Liver (tissue), 9 donors: ENCODE results near the gene OXTR. TPM values are rescaled to one million over a fixed set of nuclear protein-coding genes. Genes with fewer than 3 reads are reported as not detected.

Experiments
- DNase-seq: peaks from one replicate; pipeline ENCODE4 v3.0.0-alpha.2; 2017; ENCODE audit warnings: low spot score
- H3K27ac ChIP-seq, 2 donors: one replicate each; pipeline ENCODE4 v1.7.0; 2013; ENCODE audit warnings: inconsistent platforms in 2 of 2, low read length in 2 of 2, control low read depth in 1 of 2, low read depth in 1 of 2, mild to moderate bottlenecking in 1 of 2
- H3K27me3 ChIP-seq, 4 donors: one replicate each; pipeline versions ENCODE4 v1.6.1 to v1.7.0; 2013; ENCODE audit warnings: low read length in 3 of 4, inconsistent platforms in 1 of 4, mild to moderate bottlenecking in 1 of 4, moderate library complexity in 1 of 4; ENCODE audit not compliant: control insufficient read depth in 4 of 4, insufficient read depth in 4 of 4
- H3K36me3 ChIP-seq, 4 donors: one replicate each; pipeline versions ENCODE4 v1.6.1 to v1.7.0; 2013; ENCODE audit warnings: low read length in 3 of 4, mild to moderate bottlenecking in 3 of 4, low read depth in 1 of 4, moderate library complexity in 1 of 4; ENCODE audit not compliant: control insufficient read depth in 4 of 4, insufficient read depth in 3 of 4
- H3K4me1 ChIP-seq, 4 donors: one replicate each; pipeline versions ENCODE4 v1.6.1 to v1.7.0; 2013; ENCODE audit warnings: low read length in 3 of 4, mild to moderate bottlenecking in 3 of 4, moderate library complexity in 1 of 4; ENCODE audit not compliant: control insufficient read depth in 4 of 4, insufficient read depth in 4 of 4
- H3K4me3 ChIP-seq, 3 donors: one replicate each; pipeline versions ENCODE4 v1.6.1 to v1.7.0; 2013; ENCODE audit warnings: low read length in 3 of 3, control low read depth in 1 of 3, low read depth in 1 of 3, mild to moderate bottlenecking in 1 of 3
- H3K9ac ChIP-seq, 2 donors: one replicate each; pipeline ENCODE4 v1.7.0; 2013; ENCODE audit warnings: low read length in 2 of 2, mild to moderate bottlenecking in 2 of 2, moderate library complexity in 2 of 2, control low read depth in 1 of 2, low read depth in 1 of 2
- H3K9me3 ChIP-seq, 4 donors: one replicate each; pipeline versions ENCODE4 v1.6.1 to v1.7.0; 2013; ENCODE audit warnings: low read length in 3 of 4; ENCODE audit not compliant: control insufficient read depth in 4 of 4
- EGR1 ChIP-seq, 2 donors: IDR thresholded peaks; 2 replicates each; pipeline ENCODE4 v1.6.1; 2016 to 2018; ENCODE audit warnings: antibody characterized with exemption in 2 of 2, low read depth in 2 of 2
- FOXA1 ChIP-seq: IDR thresholded peaks from 2 replicates; pipeline ENCODE4 v1.6.1; 2016; ENCODE audit warnings: antibody characterized with exemption
- HNF4A ChIP-seq, 2 donors: conservative IDR thresholded peaks; 2 replicates each; pipeline ENCODE4 v1.6.1; 2016; ENCODE audit warnings: antibody characterized with exemption in 2 of 2, mild to moderate bottlenecking in 2 of 2
- HNF4G ChIP-seq: IDR thresholded peaks from 2 replicates; pipeline ENCODE4 v1.6.1; 2016; ENCODE audit warnings: antibody characterized with exemption
- JUND ChIP-seq, 2 donors: IDR thresholded peaks; 2 replicates each; pipeline ENCODE4 v1.6.1; 2016; ENCODE audit warnings: antibody characterized with exemption in 2 of 2
- RAD21 ChIP-seq, 2 donors: IDR thresholded peaks; 2 replicates each; pipeline ENCODE4 v1.6.1; 2016; ENCODE audit warnings: antibody characterized with exemption in 2 of 2, mild to moderate bottlenecking in 2 of 2
- RXRA ChIP-seq, 2 donors: IDR thresholded peaks; 2 replicates each; pipeline ENCODE4 v1.6.1; 2017 to 2018; ENCODE audit warnings: antibody characterized with exemption in 2 of 2, mild to moderate bottlenecking in 1 of 2
- SP1 ChIP-seq: IDR thresholded peaks from 2 replicates; pipeline ENCODE4 v1.6.1; 2018; ENCODE audit warnings: antibody characterized with exemption, mild to moderate bottlenecking
- TAF1 ChIP-seq: conservative IDR thresholded peaks from 2 replicates; pipeline ENCODE4 v1.6.1; 2016; ENCODE audit warnings: antibody characterized with exemption, mild to moderate bottlenecking
- YY1 ChIP-seq: IDR thresholded peaks from 2 replicates; pipeline ENCODE4 v1.6.1; 2016; ENCODE audit warnings: antibody characterized with exemption, mild to moderate bottlenecking
- polyA plus RNA-seq, 2 donors: library from polyadenylated mRNA; stranded (reverse) in 1 of 2; unstranded in 1 of 2; fragments of 200-250 nt in 1 of 2; fragments of >200 nt in 1 of 2; fragmentation: Nextera tagmentation in 1 of 2; extraction: Ambion mirVana in 1 of 2; gene quantifications; one replicate each; pipeline versions ENCODE4 v1.2.1 to v1.2.3, GENCODE V29; 2013 to 2015
- total RNA-seq, 2 donors: library from RNA; depleted of rRNA; stranded (reverse); fragments of >200 nt; gene quantifications; one replicate each; pipeline ENCODE4 v1.2.3, GENCODE V29; 2014
- TF ChIP-seq, protein P1 (sequence below): IDR thresholded peaks from 2 replicates; pipeline ENCODE4 v1.6.1; 2016; ENCODE audit warnings: antibody characterized with exemption, mild to moderate bottlenecking
- TF ChIP-seq, protein P2 (sequence below): fragments of 150-350 bp; IDR thresholded peaks from 2 replicates; pipeline ENCODE4 v1.5.1; 2017; ENCODE audit warnings: improper control_type of control experiment, low read depth, low read length; ENCODE audit not compliant: missing input control
- TF ChIP-seq, protein P3 (sequence below): IDR thresholded peaks from 2 replicates; pipeline ENCODE4 v1.6.1; 2016; ENCODE audit warnings: antibody characterized with exemption
- TF ChIP-seq, protein P4 (sequence below): IDR thresholded peaks from 2 replicates; pipeline ENCODE4 v1.6.1; 2016; ENCODE audit warnings: antibody characterized with exemption
- TF ChIP-seq, protein P5 (sequence below): IDR thresholded peaks from 2 replicates; pipeline ENCODE4 v1.6.1; 2016; ENCODE audit warnings: antibody characterized with exemption
- donor health status: healthy.
- donor health status: healthy.
- donor health status: healthy.
- donor health status: healthy.
- donor health status: healthy.

OXTR gene
- total and polyA plus RNA-seq, 4 donors: 0.05 to 0.28 (median 0.08) TPM; not detected in 1

DNA sequence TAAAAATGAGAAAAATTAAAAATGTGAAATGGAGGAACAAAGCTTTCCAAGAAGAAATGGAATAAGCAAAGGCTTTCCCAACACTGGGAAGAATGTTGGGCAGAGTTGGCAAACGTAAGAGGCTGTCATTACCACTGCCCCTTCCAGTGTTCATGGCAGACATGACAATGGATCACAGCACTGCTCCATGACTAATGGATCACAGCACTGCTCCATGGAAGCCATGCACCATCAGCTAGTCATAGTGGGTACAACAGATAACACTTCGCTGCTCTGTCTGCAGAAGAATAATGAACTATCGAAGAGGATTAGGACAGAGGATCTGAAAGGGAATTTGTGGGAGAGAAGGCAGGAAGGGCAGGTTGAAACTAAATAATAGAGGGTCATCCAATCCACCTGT is 30.8 kb downstream of the OXTR start (continued):
- TF ChIP-seq, protein P1, sequence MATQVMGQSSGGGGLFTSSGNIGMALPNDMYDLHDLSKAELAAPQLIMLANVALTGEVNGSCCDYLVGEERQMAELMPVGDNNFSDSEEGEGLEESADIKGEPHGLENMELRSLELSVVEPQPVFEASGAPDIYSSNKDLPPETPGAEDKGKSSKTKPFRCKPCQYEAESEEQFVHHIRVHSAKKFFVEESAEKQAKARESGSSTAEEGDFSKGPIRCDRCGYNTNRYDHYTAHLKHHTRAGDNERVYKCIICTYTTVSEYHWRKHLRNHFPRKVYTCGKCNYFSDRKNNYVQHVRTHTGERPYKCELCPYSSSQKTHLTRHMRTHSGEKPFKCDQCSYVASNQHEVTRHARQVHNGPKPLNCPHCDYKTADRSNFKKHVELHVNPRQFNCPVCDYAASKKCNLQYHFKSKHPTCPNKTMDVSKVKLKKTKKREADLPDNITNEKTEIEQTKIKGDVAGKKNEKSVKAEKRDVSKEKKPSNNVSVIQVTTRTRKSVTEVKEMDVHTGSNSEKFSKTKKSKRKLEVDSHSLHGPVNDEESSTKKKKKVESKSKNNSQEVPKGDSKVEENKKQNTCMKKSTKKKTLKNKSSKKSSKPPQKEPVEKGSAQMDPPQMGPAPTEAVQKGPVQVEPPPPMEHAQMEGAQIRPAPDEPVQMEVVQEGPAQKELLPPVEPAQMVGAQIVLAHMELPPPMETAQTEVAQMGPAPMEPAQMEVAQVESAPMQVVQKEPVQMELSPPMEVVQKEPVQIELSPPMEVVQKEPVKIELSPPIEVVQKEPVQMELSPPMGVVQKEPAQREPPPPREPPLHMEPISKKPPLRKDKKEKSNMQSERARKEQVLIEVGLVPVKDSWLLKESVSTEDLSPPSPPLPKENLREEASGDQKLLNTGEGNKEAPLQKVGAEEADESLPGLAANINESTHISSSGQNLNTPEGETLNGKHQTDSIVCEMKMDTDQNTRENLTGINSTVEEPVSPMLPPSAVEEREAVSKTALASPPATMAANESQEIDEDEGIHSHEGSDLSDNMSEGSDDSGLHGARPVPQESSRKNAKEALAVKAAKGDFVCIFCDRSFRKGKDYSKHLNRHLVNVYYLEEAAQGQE: no peak
- TF ChIP-seq, protein P2, sequence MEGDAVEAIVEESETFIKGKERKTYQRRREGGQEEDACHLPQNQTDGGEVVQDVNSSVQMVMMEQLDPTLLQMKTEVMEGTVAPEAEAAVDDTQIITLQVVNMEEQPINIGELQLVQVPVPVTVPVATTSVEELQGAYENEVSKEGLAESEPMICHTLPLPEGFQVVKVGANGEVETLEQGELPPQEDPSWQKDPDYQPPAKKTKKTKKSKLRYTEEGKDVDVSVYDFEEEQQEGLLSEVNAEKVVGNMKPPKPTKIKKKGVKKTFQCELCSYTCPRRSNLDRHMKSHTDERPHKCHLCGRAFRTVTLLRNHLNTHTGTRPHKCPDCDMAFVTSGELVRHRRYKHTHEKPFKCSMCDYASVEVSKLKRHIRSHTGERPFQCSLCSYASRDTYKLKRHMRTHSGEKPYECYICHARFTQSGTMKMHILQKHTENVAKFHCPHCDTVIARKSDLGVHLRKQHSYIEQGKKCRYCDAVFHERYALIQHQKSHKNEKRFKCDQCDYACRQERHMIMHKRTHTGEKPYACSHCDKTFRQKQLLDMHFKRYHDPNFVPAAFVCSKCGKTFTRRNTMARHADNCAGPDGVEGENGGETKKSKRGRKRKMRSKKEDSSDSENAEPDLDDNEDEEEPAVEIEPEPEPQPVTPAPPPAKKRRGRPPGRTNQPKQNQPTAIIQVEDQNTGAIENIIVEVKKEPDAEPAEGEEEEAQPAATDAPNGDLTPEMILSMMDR: no peak
- no peak for TF ChIP-seq YY1

DNA sequence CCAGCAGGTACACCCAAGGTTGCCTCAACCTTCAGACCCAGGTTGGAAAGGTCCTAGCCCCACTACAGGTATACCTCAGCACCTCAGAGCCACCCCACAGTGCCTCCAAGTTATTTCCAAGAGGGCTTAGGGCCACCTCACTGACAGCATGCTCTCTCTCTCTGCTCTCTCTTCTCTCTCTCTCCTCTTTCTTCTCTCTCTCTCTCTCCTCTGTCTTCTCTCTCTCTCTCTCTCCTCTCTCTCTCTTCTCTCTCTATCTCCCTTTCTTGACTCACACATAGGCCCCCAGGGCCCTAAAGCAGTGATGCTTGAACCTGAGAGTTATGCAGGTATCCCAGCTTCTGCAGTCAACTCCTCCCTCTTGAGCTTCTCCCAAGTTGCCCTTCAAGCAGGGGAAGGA is 31.6 kb downstream of the OXTR start:
- no peak overlapping the region for H3K4me3 ChIP-seq
- TF ChIP-seq HNF4G (no peak), FOXA1 (no peak), RAD21 (IDR thresholded peaks at IDR 0.05) (no peak), YY1 (no peak), JUND (IDR thresholded peaks at IDR 0.05) (no peak), EGR1 (IDR thresholded peaks at IDR 0.05; ENCODE audit: low read depth in 2 of 2) (no peak), HNF4A (conservative IDR thresholded peaks at IDR 0.05) (no peak), SP1 (no peak), TAF1 (no peak), RXRA (IDR thresholded peaks at IDR 0.05) (no peak)
- TF ChIP-seq, protein P2: no peak
- TF ChIP-seq, protein P3, sequence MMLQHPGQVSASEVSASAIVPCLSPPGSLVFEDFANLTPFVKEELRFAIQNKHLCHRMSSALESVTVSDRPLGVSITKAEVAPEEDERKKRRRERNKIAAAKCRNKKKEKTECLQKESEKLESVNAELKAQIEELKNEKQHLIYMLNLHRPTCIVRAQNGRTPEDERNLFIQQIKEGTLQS: no peak
- TF ChIP-seq, protein P4, sequence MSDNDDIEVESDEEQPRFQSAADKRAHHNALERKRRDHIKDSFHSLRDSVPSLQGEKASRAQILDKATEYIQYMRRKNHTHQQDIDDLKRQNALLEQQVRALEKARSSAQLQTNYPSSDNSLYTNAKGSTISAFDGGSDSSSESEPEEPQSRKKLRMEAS: no peak
- TF ChIP-seq, protein P5, sequence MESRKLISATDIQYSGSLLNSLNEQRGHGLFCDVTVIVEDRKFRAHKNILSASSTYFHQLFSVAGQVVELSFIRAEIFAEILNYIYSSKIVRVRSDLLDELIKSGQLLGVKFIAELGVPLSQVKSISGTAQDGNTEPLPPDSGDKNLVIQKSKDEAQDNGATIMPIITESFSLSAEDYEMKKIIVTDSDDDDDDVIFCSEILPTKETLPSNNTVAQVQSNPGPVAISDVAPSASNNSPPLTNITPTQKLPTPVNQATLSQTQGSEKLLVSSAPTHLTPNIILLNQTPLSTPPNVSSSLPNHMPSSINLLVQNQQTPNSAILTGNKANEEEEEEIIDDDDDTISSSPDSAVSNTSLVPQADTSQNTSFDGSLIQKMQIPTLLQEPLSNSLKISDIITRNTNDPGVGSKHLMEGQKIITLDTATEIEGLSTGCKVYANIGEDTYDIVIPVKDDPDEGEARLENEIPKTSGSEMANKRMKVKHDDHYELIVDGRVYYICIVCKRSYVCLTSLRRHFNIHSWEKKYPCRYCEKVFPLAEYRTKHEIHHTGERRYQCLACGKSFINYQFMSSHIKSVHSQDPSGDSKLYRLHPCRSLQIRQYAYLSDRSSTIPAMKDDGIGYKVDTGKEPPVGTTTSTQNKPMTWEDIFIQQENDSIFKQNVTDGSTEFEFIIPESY: no peak
- no peaks in the 10 kb centered on the region for H3K4me1 ChIP-seq
- H3K9ac ChIP-seq: no peak overlapping the region
- H3K9me3 ChIP-seq: no peaks in the 10 kb centered on the region
- DNase-seq: no peak
- H3K27me3 ChIP-seq: peaks cover 0 to 2% (median 0%) of the 10 kb centered on the region in 4 donors
- no peaks in the 10 kb centered on the region for H3K36me3 ChIP-seq
- H3K27ac ChIP-seq: no peak overlapping the region
